Trophoblast cell (in vitro differentiated cells and primary cell): Measurements from ENCODE around the gene CACNA2D1.

Experiments
- DNase-seq, 2 donors: peaks; one replicate each; pipeline ENCODE4 v3.0.0-alpha.2; 2016
- H2AFZ ChIP-seq: 2 replicates; pipeline ENCODE4 v1.6.1; 2013; ENCODE audit warnings: low read length, moderate library complexity, mild to moderate bottlenecking; ENCODE audit not compliant: insufficient read depth, poor library complexity
- H2AK5ac ChIP-seq: 2 replicates; pipeline ENCODE4 v1.6.1; 2013; ENCODE audit warnings: mild to moderate bottlenecking, low read length
- H2BK120ac ChIP-seq: 2 replicates; pipeline ENCODE4 v1.6.1; 2013; ENCODE audit warnings: low read length, mild to moderate bottlenecking, moderate library complexity; ENCODE audit not compliant: insufficient read depth, poor library complexity
- H2BK12ac ChIP-seq: 2 replicates; pipeline ENCODE4 v1.6.1; 2013; ENCODE audit warnings: mild to moderate bottlenecking, low read length, moderate library complexity
- H2BK5ac ChIP-seq: 2 replicates; pipeline ENCODE4 v1.6.1; 2013; ENCODE audit warnings: low read length, low read depth, moderate library complexity, mild to moderate bottlenecking; ENCODE audit not compliant: poor library complexity
- H3K14ac ChIP-seq: 2 replicates; pipeline ENCODE4 v1.6.1; 2013; ENCODE audit warnings: mild to moderate bottlenecking, low read length
- H3K18ac ChIP-seq: 2 replicates; pipeline ENCODE4 v1.6.1; 2013; ENCODE audit warnings: mild to moderate bottlenecking, low read length
- H3K23ac ChIP-seq: 2 replicates; pipeline ENCODE4 v1.6.1; 2013; ENCODE audit warnings: low read length
- H3K27ac ChIP-seq: 2 replicates; pipeline ENCODE4 v1.5.1; 2013; ENCODE audit warnings: low read depth, mild to moderate bottlenecking, inconsistent platforms, low read length, moderate library complexity
- H3K27me3 ChIP-seq: 2 replicates; pipeline ENCODE4 v1.6.1; 2013; ENCODE audit warnings: inconsistent platforms, mild to moderate bottlenecking, low read length, moderate library complexity; ENCODE audit not compliant: insufficient read depth
- H3K36me3 ChIP-seq, 2 experiments: 1 replicate in 1 of 2; 2 replicates in 1 of 2; pipeline ENCODE4 v1.6.1; 2013; ENCODE audit warnings: low read length in 2 of 2, mild to moderate bottlenecking in 2 of 2, moderate library complexity in 1 of 2; ENCODE audit not compliant: insufficient read depth in 2 of 2, control insufficient read depth in 1 of 2
- H3K4ac ChIP-seq: 2 replicates; pipeline ENCODE4 v1.6.1; 2013; ENCODE audit warnings: low read depth, mild to moderate bottlenecking, low read length, moderate library complexity
- H3K4me1 ChIP-seq, 2 experiments: 1 replicate in 1 of 2; 2 replicates in 1 of 2; pipeline ENCODE4 v1.6.1; 2013; ENCODE audit warnings: low read length in 2 of 2, mild to moderate bottlenecking in 2 of 2, moderate library complexity in 1 of 2; ENCODE audit not compliant: insufficient read depth in 2 of 2, control insufficient read depth in 1 of 2
- H3K4me2 ChIP-seq: 2 replicates; pipeline ENCODE4 v1.6.1; 2013; ENCODE audit warnings: inconsistent platforms, mild to moderate bottlenecking, low read length, moderate library complexity
- H3K4me3 ChIP-seq: 2 replicates; pipeline ENCODE4 v1.5.1; 2013; ENCODE audit warnings: mild to moderate bottlenecking, low read depth, low read length, inconsistent platforms
- H3K79me1 ChIP-seq: one replicate; pipeline ENCODE4 v1.6.1; 2013; ENCODE audit warnings: low read length
- H3K79me2 ChIP-seq: 2 replicates; pipeline ENCODE4 v1.6.1; 2013; ENCODE audit warnings: low read length, mild to moderate bottlenecking; ENCODE audit not compliant: control insufficient read depth, insufficient read depth, poor library complexity
- H3K9ac ChIP-seq: 2 replicates; pipeline ENCODE4 v1.6.1; 2013; ENCODE audit warnings: mild to moderate bottlenecking, low read length
- H3K9me3 ChIP-seq: 2 replicates; pipeline ENCODE4 v1.6.1; 2013; ENCODE audit warnings: low read depth, mild to moderate bottlenecking, control low read depth, inconsistent platforms, low read length; ENCODE audit not compliant: insufficient read depth
- H4K12ac ChIP-seq: 2 replicates; pipeline ENCODE4 v1.6.1; 2013; ENCODE audit warnings: low read depth, mild to moderate bottlenecking, low read length, moderate library complexity
- H4K8ac ChIP-seq: 2 replicates; pipeline ENCODE4 v1.6.1; 2013; ENCODE audit warnings: low read depth, mild to moderate bottlenecking, low read length, moderate library complexity
- H4K91ac ChIP-seq: one replicate; pipeline ENCODE4 v1.6.1; 2013; ENCODE audit warnings: low read depth, mild to moderate bottlenecking, low read length, moderate library complexity
- WGBS: extraction: QIAGEN DNeasy Blood & Tissue Kit; methylation state at CpG from one replicate; pipeline ENCODE4 v1.1.7; 2013; ENCODE audit warnings: missing lambda C conversion rate; ENCODE audit not compliant: insufficient read length, insufficient coverage; ENCODE audit errors: extremely low coverage; 5-methylcytosine and 5-hydroxymethylcytosine counted together

CACNA2D1 gene

DNA sequence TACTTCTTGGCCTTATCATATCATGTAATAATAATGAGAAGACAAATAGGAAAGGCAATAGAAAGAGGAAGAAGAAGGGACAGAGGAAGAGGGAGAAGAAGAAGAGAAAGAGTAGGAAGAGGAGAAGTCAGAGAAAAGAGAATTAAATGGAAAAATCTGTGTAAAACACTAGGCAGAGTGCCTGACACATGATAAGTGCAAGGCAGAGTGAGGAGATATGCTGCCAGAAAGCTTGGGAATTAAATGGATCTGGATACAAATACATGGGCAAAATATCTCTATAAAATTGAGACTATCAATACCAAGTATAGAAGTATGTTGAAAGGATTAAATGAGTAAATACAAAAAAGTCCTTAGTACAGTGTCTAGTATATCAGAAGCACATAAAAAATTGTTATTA lies 124.8 kb downstream of the CACNA2D1 start:
- Histone ChIP-seq H2AFZ (no peak overlapping the region), H4K8ac (no peak overlapping the region), H3K4ac (no peak overlapping the region), H3K27me3 (no peaks in the 10 kb centered on the region), H2BK120ac (no peak overlapping the region), H4K12ac (no peak overlapping the region), H3K18ac (no peak overlapping the region), H2BK5ac (no peak overlapping the region), H3K79me2 (no peaks in the 10 kb centered on the region), H3K23ac (no peak overlapping the region), H3K9ac (no peak overlapping the region), H2AK5ac (no peak overlapping the region), H3K4me1 (no peaks in the 10 kb centered on the region), H2BK12ac (no peak overlapping the region), H3K27ac (no peak overlapping the region), H3K4me3 (no peak overlapping the region), H3K36me3 (no peaks in the 10 kb centered on the region), H3K79me1 (no peaks in the 10 kb centered on the region), H4K91ac (no peak overlapping the region), H3K4me2 (no peak overlapping the region), H3K9me3 (no peaks in the 10 kb centered on the region), H3K14ac (no peak overlapping the region)
- no peak for DNase-seq

DNA sequence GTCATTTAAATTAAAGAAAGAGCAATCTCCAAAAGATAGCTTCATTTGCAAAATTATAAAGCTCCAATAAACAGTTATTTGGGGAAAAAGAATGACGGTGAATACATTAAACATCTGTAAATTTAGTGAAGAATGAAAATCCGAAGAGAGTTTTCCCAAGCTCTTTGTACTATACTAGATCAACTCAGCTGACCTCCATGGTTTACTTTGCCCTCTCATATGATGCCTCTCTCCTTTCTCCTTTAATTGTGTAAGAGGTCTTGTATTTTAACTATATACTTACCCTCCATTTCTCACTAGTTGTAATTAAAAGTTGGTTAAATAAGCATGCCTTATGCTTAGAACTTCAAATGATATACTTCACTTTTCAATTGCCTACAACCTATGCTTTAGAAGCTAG lies 125.8 kb downstream of the CACNA2D1 start:
- H3K9me3 ChIP-seq: no peaks in the 10 kb centered on the region
- H4K91ac ChIP-seq: no peak overlapping the region
- no peaks in the 10 kb centered on the region for H3K36me3 ChIP-seq
- H2BK5ac ChIP-seq: no peak overlapping the region
- no peak overlapping the region for H2BK120ac ChIP-seq
- no peak overlapping the region for H3K4ac ChIP-seq
- H3K4me3 ChIP-seq: no peak overlapping the region
- no peak overlapping the region for H2BK12ac ChIP-seq
- no CpG with 5 or more reads among the region's 2 CpGs for WGBS
- no peaks in the 10 kb centered on the region for H3K79me2 ChIP-seq
- H3K27me3 ChIP-seq: no peaks in the 10 kb centered on the region
- H3K14ac ChIP-seq: no peak overlapping the region
- no peaks in the 10 kb centered on the region for H3K4me1 ChIP-seq
- H4K12ac ChIP-seq: no peak overlapping the region
- no peak overlapping the region for H3K9ac ChIP-seq
- DNase-seq: no peak
- H4K8ac ChIP-seq: no peak overlapping the region
- no peak overlapping the region for H2AK5ac ChIP-seq
- no peak overlapping the region for H3K27ac ChIP-seq
- H3K18ac ChIP-seq: no peak overlapping the region
- no peak overlapping the region for H2AFZ ChIP-seq
- H3K4me2 ChIP-seq: no peak overlapping the region
- no peak overlapping the region for H3K23ac ChIP-seq
- H3K79me1 ChIP-seq: no peaks in the 10 kb centered on the region

DNA sequence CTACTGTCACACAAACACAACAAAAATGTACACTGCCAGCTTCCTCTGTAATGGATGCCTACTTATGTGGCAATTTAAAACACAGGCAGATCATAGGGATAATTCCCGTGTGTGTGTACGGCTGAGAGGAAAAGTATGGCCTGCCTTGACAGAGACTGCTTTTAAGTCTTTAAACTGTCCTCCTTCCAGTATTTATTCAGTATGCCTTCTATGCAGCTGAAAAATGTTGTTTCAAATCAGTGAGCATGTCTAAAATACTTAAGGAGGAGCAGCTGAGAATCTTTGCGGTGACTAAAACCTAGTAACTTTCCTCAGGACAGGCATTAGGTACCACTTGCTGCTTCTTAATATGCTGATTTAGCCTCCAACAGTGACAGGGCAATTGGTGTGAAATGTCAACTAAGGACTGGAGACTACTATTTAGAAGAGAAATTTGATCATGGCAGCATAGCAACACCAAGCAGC lies 126.3 kb downstream of the CACNA2D1 start:
- no peak overlapping the region for H3K14ac ChIP-seq
- no peak overlapping the region for H3K18ac ChIP-seq
- no peaks in the 10 kb centered on the region for H3K36me3 ChIP-seq
- no peaks in the 10 kb centered on the region for H3K79me1 ChIP-seq
- no peaks in the 10 kb centered on the region for H3K4me1 ChIP-seq
- no peak overlapping the region for H4K91ac ChIP-seq
- H4K12ac ChIP-seq: no peak overlapping the region
- no peak overlapping the region for H3K4me3 ChIP-seq
- H2AFZ ChIP-seq: no peak overlapping the region
- H2BK5ac ChIP-seq: no peak overlapping the region
- no CpG with 5 or more reads among the region's 3 CpGs for WGBS
- H3K23ac ChIP-seq: no peak overlapping the region
- no peak overlapping the region for H3K27ac ChIP-seq
- no peaks in the 10 kb centered on the region for H3K9me3 ChIP-seq
- no peak overlapping the region for H2BK12ac ChIP-seq
- no peak overlapping the region for H2BK120ac ChIP-seq
- no peak overlapping the region for H2AK5ac ChIP-seq
- no peak overlapping the region for H3K4me2 ChIP-seq
- H3K4ac ChIP-seq: no peak overlapping the region
- H4K8ac ChIP-seq: no peak overlapping the region
- H3K79me2 ChIP-seq: no peaks in the 10 kb centered on the region
- no peak overlapping the region for H3K9ac ChIP-seq
- H3K27me3 ChIP-seq: no peaks in the 10 kb centered on the region
- peak; percentile 61 to 68 for DNase-seq

DNA sequence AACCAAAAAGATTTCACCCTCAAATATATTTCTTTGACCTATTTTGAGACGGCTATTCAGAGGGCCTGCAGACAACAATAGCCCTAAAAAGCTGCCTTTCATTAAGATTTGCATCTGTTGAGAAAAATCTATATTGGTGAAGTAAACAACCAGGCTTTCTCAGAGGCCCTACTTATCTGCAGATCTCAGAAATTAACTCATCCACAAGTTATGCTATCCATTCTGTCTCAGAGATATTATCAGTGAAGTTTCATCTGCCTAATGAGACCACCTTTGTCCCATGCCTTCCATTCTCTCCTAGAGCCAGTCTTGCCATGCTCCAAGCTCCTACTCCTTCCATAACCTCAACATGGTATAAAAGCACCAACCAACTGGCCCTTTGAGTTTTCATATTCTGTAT lies 130.3 kb downstream of the CACNA2D1 start:
- H3K23ac ChIP-seq: no peak overlapping the region
- no peak overlapping the region for H3K14ac ChIP-seq
- H3K4me2 ChIP-seq: no peak overlapping the region
- H3K79me1 ChIP-seq: no peaks in the 10 kb centered on the region
- no peak overlapping the region for H3K4ac ChIP-seq
- no peak overlapping the region for H2BK12ac ChIP-seq
- H3K9ac ChIP-seq: no peak overlapping the region
- H3K18ac ChIP-seq: no peak overlapping the region
- no peak overlapping the region for H2BK5ac ChIP-seq
- no peak overlapping the region for H2AFZ ChIP-seq
- H3K9me3 ChIP-seq: no peaks in the 10 kb centered on the region
- H4K8ac ChIP-seq: no peak overlapping the region
- no peak overlapping the region for H3K4me3 ChIP-seq
- H3K79me2 ChIP-seq: no peaks in the 10 kb centered on the region
- no peak overlapping the region for H2BK120ac ChIP-seq
- no peaks in the 10 kb centered on the region for H3K4me1 ChIP-seq
- H3K27me3 ChIP-seq: no peaks in the 10 kb centered on the region
- H4K91ac ChIP-seq: no peak overlapping the region
- WGBS: no CpG with 5 or more reads among the region's 1 CpG
- no peak overlapping the region for H2AK5ac ChIP-seq
- no peak for DNase-seq
- no peak overlapping the region for H4K12ac ChIP-seq
- no peaks in the 10 kb centered on the region for H3K36me3 ChIP-seq
- H3K27ac ChIP-seq: no peak overlapping the region
